ENCODE measurements around the gene C3orf18. TPM values are rescaled to one million over a fixed set of nuclear protein-coding genes. Genes with fewer than 3 reads are reported as not detected.

The C3orf18 gene
- total and polyA plus RNA-seq, 12 donors, result 6.6 to 44.3 (median 14.7) TPM

- WGBS, 4 donors, result 64 to 89% (median 85%) methylated on average over 3 to 5 of the region's 5 CpGs
- DNase-seq, result no peak
- Histone ChIP-seq H3K4me1 (replicated peaks in 1 of 2) (no peaks in the 10 kb centered on the region), H3K9me3 (replicated peaks in 1 of 3) (no peaks in the 10 kb centered on the region), H3K27me3 (no peaks in the 10 kb centered on the region), H3K36me3 (replicated peaks in 1 of 2) (no peaks in the 10 kb centered on the region), H3K27ac (no peak overlapping the region), H3K4me3 (no peak overlapping the region)
- intact Hi-C loops (cut with DNase I), result no loop called here
- TF ChIP-seq CTCF (IDR thresholded peaks at IDR 0.05) (no peak), POLR2A (IDR thresholded peaks at IDR 0.05) (no peak)
Observed at GRCh38 chr3:50509715-50510114, 57.8 kb downstream of the C3orf18 start.

DNA sequence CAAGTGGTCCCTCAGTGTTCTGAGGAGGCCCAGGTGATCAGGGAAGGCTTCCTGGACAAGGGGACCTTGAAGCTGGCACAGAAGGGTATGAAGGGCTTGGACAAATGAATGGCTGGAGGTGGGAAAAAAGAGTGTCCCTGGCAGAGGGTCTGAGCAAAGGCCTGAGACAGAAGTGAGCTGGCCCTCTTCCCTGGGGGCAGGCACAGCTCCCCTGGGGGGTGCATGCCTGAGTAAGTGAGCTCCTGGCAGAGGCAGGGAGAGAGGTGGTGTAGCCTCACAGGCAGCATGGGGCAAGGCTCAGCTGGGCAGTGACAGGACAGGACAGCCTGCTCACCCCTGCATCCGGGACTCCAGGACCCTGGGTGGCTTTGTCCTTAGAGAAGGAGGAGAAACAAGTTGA lies 58.7 kb downstream of the C3orf18 start:
- TF ChIP-seq CTCF (IDR thresholded peaks at IDR 0.05) (no peak), POLR2A (IDR thresholded peaks at IDR 0.05) (no peak)
- no peak overlapping the region for H3K27ac ChIP-seq
- intact Hi-C loops (cut with DNase I), result no loop called here
- H3K27me3 ChIP-seq, result no peaks in the 10 kb centered on the region
- 62 to 86% (median 71%) methylated on average over 1 of the region's 1 CpG; no CpG with 5 or more reads in 1 of the 4 donors for WGBS, 4 donors
- H3K9me3 ChIP-seq (replicated peaks in 1 of 3), result no peaks in the 10 kb centered on the region
- H3K36me3 ChIP-seq (replicated peaks in 1 of 2), result no peaks in the 10 kb centered on the region
- no peak for DNase-seq
- no peak overlapping the region for H3K4me3 ChIP-seq
- no peaks in the 10 kb centered on the region for H3K4me1 ChIP-seq (replicated peaks in 1 of 2)

Other genes with a start within 250 kb of the C3orf18 start
- gene HYAL2, start 245.0 kb downstream of the C3orf18 start, total RNA-seq, result 100 to 1,000 TPM in 4 of 9 donors, 10 to 100 TPM in 5; 62.9 to 186 (median 96.7) TPM
- 100 to 1,000 TPM in 2 of 3 donors, 10 to 100 TPM in 1; 28.0 to 147 (median 109) TPM for gene HYAL2, start 245.0 kb downstream of the C3orf18 start, polyA plus RNA-seq
- gene TUSC2, start 239.5 kb downstream of the C3orf18 start, total RNA-seq, result 10 to 100 TPM; 29.0 to 64.3 (median 34.8) TPM
- gene TUSC2, start 239.5 kb downstream of the C3orf18 start, polyA plus RNA-seq, result 10 to 100 TPM; 28.8 to 35.5 (median 31.9) TPM
- 10 to 100 TPM in 8 of 9 donors, 1 to 10 TPM in 1; 9.8 to 27.4 (median 14.7) TPM for gene RASSF1, start 226.9 kb downstream of the C3orf18 start, total RNA-seq
- 10 to 100 TPM in 2 of 3 donors, 1 to 10 TPM in 1; 9.6 to 26.4 (median 23.5) TPM for gene RASSF1, start 226.9 kb downstream of the C3orf18 start, polyA plus RNA-seq
- gene ZMYND10, start 222.0 kb downstream of the C3orf18 start, total RNA-seq, result under 1 TPM in 6 of 9 donors, not detected in 3; 0.11 to 0.67 (median 0.40) TPM
- 1 to 10 TPM in 2 of 3 donors, not detected in 1; 1.2 to 1.9 TPM for gene ZMYND10, start 222.0 kb downstream of the C3orf18 start, polyA plus RNA-seq
- 10 to 100 TPM; 16.9 to 36.2 (median 23.0) TPM for gene NPRL2, start 217.0 kb downstream of the C3orf18 start, total RNA-seq
- 10 to 100 TPM; 27.5 to 57.9 (median 45.3) TPM for gene NPRL2, start 217.0 kb downstream of the C3orf18 start, polyA plus RNA-seq
- 10 to 100 TPM; 14.0 to 39.9 (median 29.2) TPM for gene CYB561D2, start 216.9 kb downstream of the C3orf18 start, total RNA-seq
- 10 to 100 TPM; 13.7 to 26.9 (median 16.8) TPM for gene CYB561D2, start 216.9 kb downstream of the C3orf18 start, polyA plus RNA-seq
- 10 to 100 TPM; 48.9 to 88.5 (median 63.6) TPM for gene TMEM115, start 208.2 kb downstream of the C3orf18 start, total RNA-seq
- gene TMEM115, start 208.2 kb downstream of the C3orf18 start, polyA plus RNA-seq, result 10 to 100 TPM; 23.6 to 36.6 (median 34.5) TPM
- gene CACNA2D2, start 64.1 kb downstream of the C3orf18 start, total RNA-seq, result under 1 TPM; 0.09 to 0.88 (median 0.56) TPM
- gene CACNA2D2, start 64.1 kb downstream of the C3orf18 start, polyA plus RNA-seq, result 1 to 10 TPM in 2 of 3 donors, under 1 TPM in 1; 0.59 to 2.0 (median 1.0) TPM
- 10 to 100 TPM in 8 of 9 donors, 1 to 10 TPM in 1; 9.1 to 38.2 (median 17.2) TPM for gene HEMK1, start 1.8 kb upstream of the C3orf18 start, total RNA-seq
- 10 to 100 TPM in 2 of 3 donors, 1 to 10 TPM in 1; 9.3 to 46.4 (median 25.3) TPM for gene HEMK1, start 1.8 kb upstream of the C3orf18 start, polyA plus RNA-seq
- 10 to 100 TPM in 2 of 9 donors, 1 to 10 TPM in 7; 2.3 to 12.6 (median 5.2) TPM for gene CISH, start 44.0 kb upstream of the C3orf18 start, total RNA-seq
- gene CISH, start 44.0 kb upstream of the C3orf18 start, polyA plus RNA-seq, result 1 to 10 TPM; 1.8 to 9.1 (median 4.7) TPM
- 100 to 1,000 TPM in 1 of 9 donors, 10 to 100 TPM in 8; 49.6 to 101 (median 69.7) TPM for gene MAPKAPK3, start 49.4 kb upstream of the C3orf18 start, total RNA-seq
- 10 to 100 TPM; 40.6 to 55.0 (median 50.9) TPM for gene MAPKAPK3, start 49.4 kb upstream of the C3orf18 start, polyA plus RNA-seq
- gene DOCK3, start 107.2 kb upstream of the C3orf18 start, total RNA-seq, result 1 to 10 TPM in 8 of 9 donors, under 1 TPM in 1; 0.72 to 4.1 (median 2.9) TPM
- gene DOCK3, start 107.2 kb upstream of the C3orf18 start, polyA plus RNA-seq, result 1 to 10 TPM; 2.0 to 8.6 (median 6.0) TPM

Data from adrenal gland (tissue), 12 donors.